ENCODE measurements around the gene CA6.

DNA sequence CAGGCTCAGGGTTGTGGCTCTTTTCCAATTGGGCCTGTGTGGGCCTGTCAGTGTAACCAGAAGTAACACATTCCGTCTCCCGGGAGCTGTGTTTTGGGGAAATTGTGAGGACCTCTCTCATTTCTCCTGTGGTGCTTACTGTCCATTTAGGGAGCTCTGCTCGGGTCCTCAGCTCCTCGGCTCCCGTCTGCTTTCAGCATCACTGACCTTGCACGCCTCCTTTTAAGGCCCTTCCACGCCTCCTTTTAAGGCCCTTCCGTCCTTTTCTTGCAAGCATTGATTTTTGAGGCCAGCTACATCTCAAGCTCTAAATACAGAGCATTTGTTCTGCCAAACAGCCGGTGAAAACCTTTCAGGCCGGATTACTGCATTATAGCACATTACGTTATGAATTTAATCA is 9.7 kb downstream of the CA6 start:
- TF ChIP-seq, protein P1, sequence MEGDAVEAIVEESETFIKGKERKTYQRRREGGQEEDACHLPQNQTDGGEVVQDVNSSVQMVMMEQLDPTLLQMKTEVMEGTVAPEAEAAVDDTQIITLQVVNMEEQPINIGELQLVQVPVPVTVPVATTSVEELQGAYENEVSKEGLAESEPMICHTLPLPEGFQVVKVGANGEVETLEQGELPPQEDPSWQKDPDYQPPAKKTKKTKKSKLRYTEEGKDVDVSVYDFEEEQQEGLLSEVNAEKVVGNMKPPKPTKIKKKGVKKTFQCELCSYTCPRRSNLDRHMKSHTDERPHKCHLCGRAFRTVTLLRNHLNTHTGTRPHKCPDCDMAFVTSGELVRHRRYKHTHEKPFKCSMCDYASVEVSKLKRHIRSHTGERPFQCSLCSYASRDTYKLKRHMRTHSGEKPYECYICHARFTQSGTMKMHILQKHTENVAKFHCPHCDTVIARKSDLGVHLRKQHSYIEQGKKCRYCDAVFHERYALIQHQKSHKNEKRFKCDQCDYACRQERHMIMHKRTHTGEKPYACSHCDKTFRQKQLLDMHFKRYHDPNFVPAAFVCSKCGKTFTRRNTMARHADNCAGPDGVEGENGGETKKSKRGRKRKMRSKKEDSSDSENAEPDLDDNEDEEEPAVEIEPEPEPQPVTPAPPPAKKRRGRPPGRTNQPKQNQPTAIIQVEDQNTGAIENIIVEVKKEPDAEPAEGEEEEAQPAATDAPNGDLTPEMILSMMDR (conservative IDR thresholded peaks at IDR 0.05): no peak
- no peak for TF ChIP-seq ZFX (IDR thresholded peaks at IDR 0.05)

Data from C4-2B (cell line).